Dedifferentiated amniotic fluid mesenchymal stem cell (primary cell): ENCODE results near the gene PCDHGB4.
"Not testable (repeated sequence)": the region's sequence is repeated elsewhere in the genome, so short reads cannot be mapped to it uniquely, and the experiment has no call there.

Experiments used
- DNase-seq: peaks from one replicate; pipeline ENCODE4 v3.0.0-alpha.2; 2016; ENCODE audit errors: extremely low spot score

Gene PCDHGB4

GRCh38 chr5:141366016-141366896 lies 21.2 kb upstream of the PCDHGB4 start:
- no peak for DNase-seq

- no peak for DNase-seq
Measured at GRCh38 chr5:141369994-141370848, 17.3 kb upstream of the PCDHGB4 start, which contains the start of gene PCDHGB3. Gene PCDHGB3 (plus strand): TSS chr5:141370242. CDS start chr5:141370395, 153 bp downstream.

GRCh38 chr5:141371572-141372475 lies 15.7 kb upstream of the PCDHGB4 start:
- no peak for DNase-seq

- peak; percentile 39 for DNase-seq
Measured at GRCh38 chr5:141373673-141374317, 13.7 kb upstream of the PCDHGB4 start, which contains the start of gene PCDHGA6. Gene PCDHGA6 (plus strand): TSS chr5:141373891. CDS start chr5:141374084, 193 bp downstream.

GRCh38 chr5:141374627-141375026 lies 12.9 kb upstream of the PCDHGB4 start:
- DNase-seq = no peak

- DNase-seq = not testable (repeated sequence)
Measured at GRCh38 chr5:141375444-141376155, 11.9 kb upstream of the PCDHGB4 start.

- DNase-seq = no peak
Measured at GRCh38 chr5:141382469-141383294, 4.8 kb upstream of the PCDHGB4 start, which contains the start of gene PCDHGA7. Gene PCDHGA7 (plus strand): TSS chr5:141382742. CDS start chr5:141382900, 158 bp downstream.

- no peak for DNase-seq
Measured at GRCh38 chr5:141383345-141383744, 4.2 kb upstream of the PCDHGB4 start.

- no peak for DNase-seq
Measured at GRCh38 chr5:141384471-141385267, 2.8 kb upstream of the PCDHGB4 start.

GRCh38 chr5:141388661-141389060 lies 1.2 kb downstream of the PCDHGB4 start:
- DNase-seq = no peak

- DNase-seq = no peak
Measured at GRCh38 chr5:141389153-141390042, 1.9 kb downstream of the PCDHGB4 start.

GRCh38 chr5:141392429-141393198 lies 5.1 kb downstream of the PCDHGB4 start, which contains the start of gene PCDHGA8:
Gene PCDHGA8 (plus strand): TSS chr5:141392633. CDS start chr5:141392814, 181 bp downstream.
- no peak for DNase-seq

- DNase-seq = no peak
Measured at GRCh38 chr5:141393267-141393666, 5.8 kb downstream of the PCDHGB4 start.

GRCh38 chr5:141394401-141395187 lies 7.1 kb downstream of the PCDHGB4 start:
- DNase-seq = not testable (repeated sequence)

GRCh38 chr5:141397756-141398551 lies 10.5 kb downstream of the PCDHGB4 start, which contains the start of gene PCDHGB5:
Gene PCDHGB5 (plus strand): TSS chr5:141397947. CDS start chr5:141398128, 181 bp downstream.
- DNase-seq = not testable (repeated sequence)
